HUES64 (cell line): ENCODE results near the gene MNT.

Experiments used
- H3K27ac ChIP-seq: 2 replicates; pipeline ENCODE4 v1.7.0; 2013; ENCODE audit warnings: low read depth, low read length, inconsistent platforms
- H3K27me3 ChIP-seq: 2 replicates; pipeline ENCODE4 v1.6.1; 2013; ENCODE audit warnings: mild to moderate bottlenecking, low read length; ENCODE audit not compliant: insufficient read depth
- H3K36me3 ChIP-seq: 2 replicates; pipeline ENCODE4 v1.6.1; 2013; ENCODE audit warnings: mild to moderate bottlenecking, low read length; ENCODE audit not compliant: insufficient read depth
- H3K4me1 ChIP-seq: 2 replicates; pipeline ENCODE4 v1.6.1; 2013; ENCODE audit warnings: mild to moderate bottlenecking, low read length, moderate library complexity; ENCODE audit not compliant: insufficient read depth
- H3K4me3 ChIP-seq: 2 replicates; pipeline ENCODE4 v1.5.1; 2013; ENCODE audit warnings: mild to moderate bottlenecking, low read length, moderate library complexity
- H3K9ac ChIP-seq: 2 replicates; pipeline ENCODE4 v1.6.1; 2013; ENCODE audit warnings: mild to moderate bottlenecking, low read depth, low read length
- H3K9me3 ChIP-seq: 2 replicates; pipeline ENCODE4 v1.6.1; 2013; ENCODE audit warnings: low read depth, low read length; ENCODE audit not compliant: insufficient read depth
- WGBS: fragments of 150-250, 120-280 bp; methylation state at CpG from one replicate; pipeline ENCODE4 v1.1.7; 2013; ENCODE audit warnings: missing lambda C conversion rate; 5-methylcytosine and 5-hydroxymethylcytosine counted together

The MNT gene

DNA sequence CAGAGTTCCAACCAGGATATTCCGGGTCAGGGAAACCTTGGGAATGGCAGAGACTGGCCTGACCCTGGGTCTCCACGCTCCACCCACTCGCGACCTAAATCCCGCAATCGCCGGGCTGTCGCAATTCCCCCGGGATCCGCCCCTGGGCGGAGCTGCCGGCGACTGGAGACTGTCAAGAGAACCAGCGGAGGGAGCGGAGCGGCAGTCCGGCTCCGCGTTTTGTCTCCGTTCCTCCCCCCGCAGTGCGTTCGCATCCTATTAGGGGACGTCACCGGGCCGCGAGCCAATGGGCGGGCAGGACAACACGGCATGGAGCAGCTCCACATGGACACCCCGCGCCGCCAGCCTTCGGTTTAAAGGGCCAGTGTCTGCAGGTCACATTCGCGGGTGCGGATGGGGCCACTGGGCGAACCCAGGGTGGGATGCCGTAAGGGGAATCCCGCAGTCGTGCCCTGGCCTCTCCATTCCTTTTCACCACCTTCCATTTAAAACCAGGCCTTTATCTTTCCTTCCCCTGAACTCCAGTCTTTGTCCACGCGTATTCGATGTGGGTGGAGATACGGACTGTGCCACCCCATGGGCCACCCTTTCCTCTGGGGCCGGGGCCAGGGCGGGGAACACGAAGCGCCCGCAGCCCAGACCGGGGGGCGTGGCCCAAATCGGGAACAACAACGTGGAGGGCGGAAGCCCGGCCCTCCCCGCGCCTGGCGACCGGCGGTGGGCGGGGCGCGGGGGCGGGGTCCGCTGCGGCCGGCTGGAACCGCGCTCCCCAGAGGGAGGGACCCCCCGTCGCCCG is 764 bp upstream of the MNT start:
- Histone ChIP-seq H3K27me3 (no peaks in the 10 kb centered on the region), H3K36me3 (no peaks in the 10 kb centered on the region), H3K4me3 (peak overlapping the region; percentile 95), H3K9ac (peak overlapping the region; percentile 88), H3K9me3 (no peaks in the 10 kb centered on the region), H3K4me1 (peaks cover 24% of the 10 kb centered on the region), H3K27ac (peak overlapping the region; percentile 100)
- WGBS = under 1% methylated on average over 71 of the region's 72 CpGs

DNA sequence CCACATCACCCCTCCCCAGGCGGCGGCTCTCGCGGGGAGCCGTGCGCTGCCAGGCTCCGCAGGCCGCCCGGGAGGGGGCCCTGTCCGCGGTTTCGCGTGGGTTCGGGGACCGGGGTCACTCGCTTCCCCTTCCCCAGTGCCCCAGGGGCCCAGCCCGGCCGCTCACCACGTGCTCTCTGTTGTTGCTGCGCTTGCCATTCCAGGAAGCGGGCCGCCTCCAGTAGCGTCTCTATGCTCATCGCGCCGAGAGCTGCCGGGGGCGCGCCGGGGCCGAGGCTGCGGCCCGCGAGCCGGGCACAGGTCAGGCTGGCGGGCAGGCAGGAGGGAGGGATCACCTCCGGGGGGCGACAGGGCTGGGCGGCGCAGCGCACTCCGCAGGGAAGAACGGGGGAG is 390 bp downstream of the MNT start:
- Histone ChIP-seq H3K4me3 (peak overlapping the region; percentile 95), H3K36me3 (no peaks in the 10 kb centered on the region), H3K9ac (peak overlapping the region; percentile 92), H3K27ac (peak overlapping the region; percentile 100), H3K9me3 (no peaks in the 10 kb centered on the region), H3K4me1 (peaks cover 34% of the 10 kb centered on the region), H3K27me3 (no peaks in the 10 kb centered on the region)
- WGBS = under 1% methylated on average over 38 of the region's 43 CpGs

DNA sequence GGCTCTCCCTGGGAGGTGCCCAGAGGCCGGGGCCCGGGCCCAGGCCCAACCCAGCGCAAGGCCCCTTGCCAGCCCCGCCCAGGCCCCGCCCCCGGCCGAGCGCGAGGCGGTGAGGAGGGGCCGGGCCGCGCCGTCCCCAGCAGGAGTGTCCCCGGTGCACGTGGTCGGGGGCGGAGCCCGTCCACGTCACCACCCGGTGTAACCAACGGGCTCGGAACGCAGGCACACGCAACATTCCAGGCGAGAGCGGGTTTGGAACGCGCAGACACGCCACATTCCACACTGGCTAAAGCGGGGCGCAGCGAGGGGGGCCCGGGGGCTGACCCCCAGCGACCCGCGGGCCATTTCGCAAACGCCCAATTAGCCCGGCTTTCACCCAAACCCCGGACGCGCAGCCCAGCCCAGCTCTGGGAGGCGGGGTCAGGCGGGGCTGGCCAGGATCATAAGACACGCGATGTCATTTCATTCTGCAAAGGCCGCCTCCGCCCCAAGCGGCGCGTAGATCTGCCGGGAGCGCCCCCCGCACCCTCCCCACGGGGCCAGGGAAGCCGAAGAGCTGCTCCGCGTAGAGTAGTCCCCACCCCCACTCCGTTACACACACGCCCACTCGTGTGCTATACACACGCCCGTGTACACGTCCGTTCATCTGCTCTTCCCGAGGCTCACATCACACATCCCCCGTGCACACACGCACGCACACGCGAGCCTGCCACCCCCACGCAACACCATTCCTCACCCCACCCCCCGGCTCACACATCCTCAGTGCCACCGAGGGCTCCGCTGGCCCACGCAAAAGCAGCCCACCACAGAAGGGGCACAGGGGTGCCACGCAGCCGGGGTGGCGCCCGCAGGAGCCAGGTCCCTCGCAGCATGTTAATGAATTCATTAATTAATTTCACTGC is 1.0 kb downstream of the MNT start:
- Histone ChIP-seq H3K4me1 (peaks cover 37% of the 10 kb centered on the region), H3K9ac (peak overlapping the region; percentile 98), H3K27ac (peak overlapping the region; percentile 100), H3K9me3 (no peaks in the 10 kb centered on the region), H3K4me3 (peak overlapping the region; percentile 95), H3K36me3 (no peaks in the 10 kb centered on the region), H3K27me3 (no peaks in the 10 kb centered on the region)
- under 1% methylated on average over 82 of the region's 82 CpGs for WGBS

DNA sequence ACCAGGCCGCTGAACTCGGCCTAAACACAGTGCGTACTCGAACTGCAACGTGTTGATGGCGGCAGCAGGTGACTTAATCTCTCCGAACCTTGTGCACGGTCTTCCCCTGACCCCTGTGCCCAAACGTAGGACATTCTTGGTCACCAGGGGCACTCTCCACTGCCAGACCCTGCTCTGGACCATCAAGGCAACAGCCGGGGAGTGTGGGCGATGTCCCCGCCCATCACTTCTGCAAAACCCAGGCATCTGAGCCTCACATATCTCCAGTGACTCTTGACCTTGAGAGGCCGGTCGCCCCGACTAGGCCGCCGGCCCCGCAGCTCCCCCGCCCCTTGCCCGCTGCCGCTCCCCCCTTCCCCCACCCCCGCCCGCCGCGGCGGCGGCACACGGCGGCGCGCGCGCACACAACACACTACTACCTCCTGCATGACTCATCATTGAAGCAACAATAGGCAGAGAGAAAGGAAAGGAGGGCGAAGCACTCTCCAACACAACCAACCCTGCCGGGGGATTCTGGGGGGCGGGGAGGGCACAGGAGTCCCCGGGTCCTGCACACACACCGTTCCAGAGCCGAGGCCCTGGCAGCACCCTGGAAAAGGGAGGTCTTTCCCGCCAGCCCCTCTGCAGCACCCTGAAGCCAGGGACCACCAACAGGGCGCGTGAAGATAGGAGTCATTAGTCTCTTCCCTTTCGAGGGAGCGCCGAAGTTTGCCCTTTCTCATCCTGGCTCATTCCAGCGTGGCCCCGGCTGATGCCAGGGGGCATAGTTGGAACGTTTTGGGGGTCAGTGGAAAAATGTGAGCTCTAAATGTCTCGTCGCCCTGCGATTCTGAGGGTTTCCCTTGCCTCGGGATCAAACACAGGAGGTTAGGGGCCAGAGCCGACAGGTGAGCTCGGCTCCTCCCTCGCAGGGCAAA is 1.9 kb downstream of the MNT start:
- H3K9me3 ChIP-seq = no peaks in the 10 kb centered on the region
- peak overlapping the region; percentile 95 for H3K4me3 ChIP-seq
- H3K27ac ChIP-seq = peak overlapping the region; percentile 100
- 5% methylated on average over 40 of the region's 55 CpGs for WGBS
- no peaks in the 10 kb centered on the region for H3K27me3 ChIP-seq
- peak overlapping the region; percentile 98 for H3K9ac ChIP-seq
- no peaks in the 10 kb centered on the region for H3K36me3 ChIP-seq
- H3K4me1 ChIP-seq = peaks cover 42% of the 10 kb centered on the region

DNA sequence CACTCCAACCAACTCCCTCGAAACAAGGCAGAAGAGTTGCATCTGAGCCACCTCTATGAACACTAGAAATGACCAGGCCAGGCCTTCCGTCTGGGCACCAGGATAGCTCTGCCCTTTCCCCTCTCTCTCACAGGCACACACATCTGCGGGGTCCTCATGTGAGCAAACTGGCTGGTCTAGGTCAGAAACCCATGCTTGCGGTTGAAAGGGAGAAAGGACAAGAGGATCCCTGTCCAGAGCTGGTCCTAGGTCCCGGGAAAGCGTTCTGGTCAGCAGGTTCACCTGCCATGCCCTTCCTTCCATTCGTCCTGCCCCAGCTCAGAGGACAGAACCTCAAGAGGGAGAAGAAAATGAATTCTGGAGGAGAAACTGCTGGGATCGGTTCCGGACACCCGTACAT is 2.7 kb downstream of the MNT start:
- Histone ChIP-seq H3K4me3 (peak overlapping the region; percentile 95), H3K9me3 (no peaks in the 10 kb centered on the region), H3K27ac (peak overlapping the region; percentile 100), H3K4me1 (peaks cover 42% of the 10 kb centered on the region), H3K27me3 (no peaks in the 10 kb centered on the region), H3K36me3 (no peaks in the 10 kb centered on the region), H3K9ac (peak overlapping the region; percentile 71)
- 85% methylated on average over 10 of the region's 10 CpGs for WGBS

GRCh38 chr17:2397247-2398171 is 3.4 kb downstream of the MNT start:
- 73% methylated on average over 12 of the region's 12 CpGs for WGBS
- no peaks in the 10 kb centered on the region for H3K9me3 ChIP-seq
- H3K4me1 ChIP-seq = peaks cover 37% of the 10 kb centered on the region
- peak overlapping the region; percentile 95 for H3K4me3 ChIP-seq
- peak overlapping the region; percentile 71 for H3K9ac ChIP-seq
- no peaks in the 10 kb centered on the region for H3K36me3 ChIP-seq
- H3K27me3 ChIP-seq = no peaks in the 10 kb centered on the region
- H3K27ac ChIP-seq = peak overlapping the region; percentile 100

- Histone ChIP-seq H3K36me3 (no peaks in the 10 kb centered on the region), H3K9ac (peak overlapping the region; percentile 39; the same call in 1 of the 2 replicates), H3K4me1 (peaks cover 40% of the 10 kb centered on the region), H3K27me3 (no peaks in the 10 kb centered on the region), H3K9me3 (no peaks in the 10 kb centered on the region), H3K27ac (peak overlapping the region; percentile 84), H3K4me3 (peak overlapping the region; percentile 34)
- 5% methylated on average over 34 of the region's 34 CpGs for WGBS
Observed at GRCh38 chr17:2396568-2397246, 4.2 kb downstream of the MNT start.

GRCh38 chr17:2396192-2396567 is 4.7 kb downstream of the MNT start:
- H3K36me3 ChIP-seq = no peaks in the 10 kb centered on the region
- H3K27ac ChIP-seq = peak overlapping the region; percentile 84; the same call in 1 of the 2 replicates
- 60% methylated on average over 6 of the region's 7 CpGs for WGBS
- H3K27me3 ChIP-seq = no peaks in the 10 kb centered on the region
- H3K9me3 ChIP-seq = no peaks in the 10 kb centered on the region
- H3K9ac ChIP-seq = peak overlapping the region; percentile 39; the same call in 1 of the 2 replicates
- H3K4me3 ChIP-seq = peak overlapping the region; percentile 34
- H3K4me1 ChIP-seq = peaks cover 42% of the 10 kb centered on the region

GRCh38 chr17:2395258-2396181 is 5.3 kb downstream of the MNT start:
- no peak overlapping the region for H3K4me3 ChIP-seq
- no peaks in the 10 kb centered on the region for H3K36me3 ChIP-seq
- no peaks in the 10 kb centered on the region for H3K27me3 ChIP-seq
- WGBS = 75% methylated on average over 28 of the region's 28 CpGs
- no peak overlapping the region for H3K9ac ChIP-seq
- H3K9me3 ChIP-seq = no peaks in the 10 kb centered on the region
- peaks cover 42% of the 10 kb centered on the region for H3K4me1 ChIP-seq
- no peak overlapping the region for H3K27ac ChIP-seq
